ENCODE data around the gene CIT.

The CIT gene

DNA sequence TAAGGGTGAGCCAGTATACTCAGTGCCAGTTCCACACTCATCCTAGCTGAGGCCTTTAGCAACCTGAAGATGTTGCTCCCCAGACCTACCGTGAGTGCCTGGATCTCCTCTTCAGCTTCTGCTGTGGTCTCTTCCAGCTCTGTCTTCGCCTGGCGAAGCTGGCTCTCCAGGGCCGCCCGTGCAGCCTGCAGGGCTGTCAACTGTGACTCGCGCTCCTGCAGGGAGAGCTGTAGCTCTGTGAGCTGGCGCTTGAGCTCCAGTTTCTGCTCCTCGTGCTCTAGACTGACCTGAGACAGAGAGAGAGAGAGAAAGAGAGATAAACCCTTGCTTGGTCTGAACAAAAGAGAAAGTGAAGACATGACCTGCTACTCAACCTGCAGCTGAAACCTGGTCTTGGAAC is 125.2 kb downstream of the CIT start:
- DNase-seq = no peak
- in situ Hi-C loops (cut with MboI; ENCODE audit: low pct_unique_long_range_greater_than_20kb, low sequenced_read_pairs) = no loop called here

DNA sequence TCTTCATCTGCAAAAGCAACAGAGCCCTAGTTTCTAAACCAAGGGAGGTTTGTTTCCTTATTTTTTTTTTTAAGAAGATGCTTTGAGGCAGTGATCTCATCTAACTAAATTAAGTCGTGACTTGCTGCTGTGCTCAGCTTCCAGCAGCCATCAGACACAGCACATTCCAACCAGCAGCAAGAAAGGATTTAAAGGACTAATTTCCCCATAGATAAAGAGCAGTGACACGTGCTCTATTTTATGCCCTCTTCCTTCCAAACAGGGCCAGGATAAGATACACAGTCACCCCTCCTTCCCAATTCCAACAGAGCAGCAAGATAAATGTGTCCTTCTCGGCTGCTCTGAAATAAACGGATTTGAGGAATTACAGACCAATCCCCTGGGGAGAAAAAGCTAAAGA is 127.5 kb downstream of the CIT start:
- DNase-seq = no peak
- in situ Hi-C loops (cut with MboI; ENCODE audit: low pct_unique_long_range_greater_than_20kb, low sequenced_read_pairs) = no loop called here

DNA sequence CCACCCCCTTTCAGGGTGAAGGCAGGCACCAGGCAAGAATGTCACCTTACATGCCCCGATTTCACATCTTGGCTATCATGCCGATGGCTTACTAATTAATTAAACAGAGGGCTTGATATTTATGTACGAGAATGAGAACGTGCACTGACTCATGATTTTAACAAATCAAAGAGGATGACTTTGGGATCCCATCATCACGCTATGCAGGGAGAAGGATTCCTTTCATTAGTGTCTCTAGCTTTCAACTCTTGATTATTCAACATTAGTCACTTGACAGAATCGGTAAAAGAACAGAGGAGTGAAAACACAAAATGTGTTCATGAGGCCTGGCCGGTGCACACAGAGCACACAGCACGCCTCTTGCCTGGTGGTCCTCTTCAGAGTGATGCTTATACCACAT is 128.6 kb downstream of the CIT start:
- in situ Hi-C loops (cut with MboI; ENCODE audit: low pct_unique_long_range_greater_than_20kb, low sequenced_read_pairs) = no loop called here
- no peak for DNase-seq

DNA sequence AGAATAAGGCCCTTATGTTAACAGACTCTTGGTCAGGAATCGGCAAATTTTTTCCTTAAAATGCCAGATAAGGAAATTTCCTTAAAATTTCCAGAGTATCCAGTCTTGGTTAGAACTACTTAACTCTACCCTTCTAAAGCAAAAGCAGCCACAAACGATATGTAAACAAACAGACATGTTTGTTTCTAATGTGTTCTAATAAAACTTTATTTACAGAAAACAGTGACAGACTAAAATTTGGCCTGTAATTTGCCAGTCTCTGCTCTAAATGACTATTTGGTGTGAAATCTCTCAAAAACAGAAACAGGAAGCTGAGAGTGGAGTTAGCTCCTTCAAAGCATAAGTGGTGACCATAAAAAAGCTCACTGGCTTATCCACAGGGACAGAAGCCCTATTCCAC is 131.0 kb downstream of the CIT start:
- no peak for DNase-seq
- in situ Hi-C loops (cut with MboI; ENCODE audit: low pct_unique_long_range_greater_than_20kb, low sequenced_read_pairs) = no loop called here

DNA sequence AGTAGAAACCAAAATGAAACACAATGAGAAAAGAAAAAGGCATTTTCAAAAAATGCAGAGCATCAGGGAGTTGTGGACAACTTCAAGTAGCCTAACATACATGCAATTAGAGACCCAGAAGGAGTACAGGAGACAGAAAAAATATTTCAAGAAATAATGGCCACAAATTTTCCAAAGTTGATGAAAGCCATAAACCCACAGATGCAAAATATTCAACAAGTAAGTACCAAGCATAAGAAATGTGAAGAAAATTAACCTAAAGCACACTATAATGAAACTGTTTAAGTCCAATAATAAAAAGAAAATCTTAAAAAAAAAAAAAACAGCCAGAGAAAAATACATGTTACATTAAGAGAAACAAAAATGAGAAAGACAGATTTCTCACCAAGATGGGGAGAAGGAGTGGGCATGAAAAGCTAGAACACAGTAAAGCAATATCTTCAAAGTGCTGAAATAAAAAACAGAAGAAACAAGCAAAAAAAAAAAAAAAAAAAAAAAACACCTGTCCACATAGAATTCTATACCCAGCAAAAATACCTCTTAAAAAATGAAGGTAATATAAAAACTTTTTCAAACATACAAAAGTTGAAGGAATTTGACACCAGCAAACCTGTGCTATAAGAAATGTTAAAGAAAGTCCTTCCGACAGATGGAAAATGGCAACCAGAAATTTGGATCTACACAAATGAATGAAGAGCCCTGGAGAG is 132.1 kb downstream of the CIT start:
- no peak for DNase-seq
- in situ Hi-C loops (cut with MboI; ENCODE audit: low pct_unique_long_range_greater_than_20kb, low sequenced_read_pairs) = no loop called here

DNA sequence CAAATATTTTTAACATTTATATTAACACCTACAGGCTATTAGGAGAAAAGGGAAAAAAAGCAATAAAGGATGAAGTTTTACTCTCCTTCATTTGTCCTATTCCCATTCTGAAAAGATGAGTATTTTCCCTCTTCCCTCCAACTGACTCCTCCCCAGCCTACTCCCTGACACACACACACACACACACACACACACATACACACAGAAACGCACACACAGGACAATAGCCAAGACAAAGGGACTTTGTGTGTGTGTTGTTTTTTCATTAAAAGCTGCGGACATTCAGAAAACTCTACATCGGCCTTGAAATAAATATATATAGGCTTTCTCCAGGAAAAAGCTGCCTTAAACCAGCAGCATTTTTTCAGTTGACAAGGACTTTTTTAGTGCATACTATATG is 134.4 kb downstream of the CIT start:
- DNase-seq = no peak
- in situ Hi-C loops (cut with MboI; ENCODE audit: low pct_unique_long_range_greater_than_20kb, low sequenced_read_pairs) = no loop called here

DNA sequence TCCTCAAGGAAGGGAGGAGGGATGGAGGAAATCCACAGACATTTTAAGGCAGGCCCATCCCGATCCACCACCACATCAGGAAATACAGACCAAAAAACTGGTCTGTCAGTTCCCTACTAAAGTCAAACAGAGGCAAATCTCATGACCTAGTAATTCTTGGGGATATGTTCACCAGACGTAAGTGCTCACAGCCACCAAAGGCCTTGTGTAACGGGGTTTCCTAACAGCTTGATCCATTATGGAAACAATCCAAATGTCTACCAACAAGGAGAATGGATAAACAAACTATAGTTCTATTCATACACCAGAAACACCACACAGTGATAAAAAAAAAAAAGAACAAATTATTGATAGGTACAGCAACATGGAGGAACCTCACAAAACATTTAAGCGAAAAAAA is 136.3 kb downstream of the CIT start:
- in situ Hi-C loops (cut with MboI; ENCODE audit: low pct_unique_long_range_greater_than_20kb, low sequenced_read_pairs) = no loop called here
- DNase-seq = no peak

DNA sequence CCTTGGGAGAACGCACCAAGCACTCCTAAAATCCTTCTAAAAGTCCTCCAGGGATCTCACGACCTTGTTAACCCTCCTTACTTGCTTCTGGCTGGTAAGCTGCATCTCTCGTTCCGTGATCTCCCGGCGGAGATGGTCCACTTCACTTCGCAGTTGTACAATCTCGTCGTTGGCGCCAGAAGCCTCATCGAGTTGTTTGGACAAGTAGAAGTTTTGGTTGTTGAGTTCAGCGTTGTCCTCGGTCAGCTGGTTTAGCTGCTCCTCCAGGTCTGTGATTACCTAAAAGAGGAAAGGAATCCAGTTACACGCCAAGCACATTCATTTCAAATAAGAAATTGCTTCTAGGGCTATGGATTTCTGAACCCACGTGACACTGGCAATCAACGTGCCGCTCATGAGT is 142.0 kb downstream of the CIT start:
- DNase-seq = no peak
- in situ Hi-C loops (cut with MboI; ENCODE audit: low pct_unique_long_range_greater_than_20kb, low sequenced_read_pairs) = no loop called here

DNA sequence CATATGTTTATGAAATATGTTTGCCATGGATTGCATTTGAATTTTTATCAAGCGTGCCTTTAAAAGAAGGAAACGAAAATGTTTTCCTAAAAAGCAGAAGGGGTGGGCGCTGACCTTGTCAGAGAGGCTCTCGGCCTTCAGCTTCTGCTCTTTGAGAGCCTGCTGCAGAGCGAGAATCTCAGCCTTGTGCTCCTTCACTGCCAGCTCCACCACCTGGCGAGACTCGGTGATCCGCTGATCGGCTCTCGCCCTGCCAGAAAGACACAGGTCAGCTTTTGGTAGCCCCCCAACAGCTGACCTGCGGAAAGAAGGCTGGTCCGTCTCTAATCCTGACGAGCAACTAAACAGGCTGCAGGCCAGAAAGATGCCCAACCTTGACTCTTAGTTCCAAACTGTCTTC is 146.7 kb downstream of the CIT start:
- in situ Hi-C loops (cut with MboI; ENCODE audit: low pct_unique_long_range_greater_than_20kb, low sequenced_read_pairs) = no loop called here
- no peak for DNase-seq

DNA sequence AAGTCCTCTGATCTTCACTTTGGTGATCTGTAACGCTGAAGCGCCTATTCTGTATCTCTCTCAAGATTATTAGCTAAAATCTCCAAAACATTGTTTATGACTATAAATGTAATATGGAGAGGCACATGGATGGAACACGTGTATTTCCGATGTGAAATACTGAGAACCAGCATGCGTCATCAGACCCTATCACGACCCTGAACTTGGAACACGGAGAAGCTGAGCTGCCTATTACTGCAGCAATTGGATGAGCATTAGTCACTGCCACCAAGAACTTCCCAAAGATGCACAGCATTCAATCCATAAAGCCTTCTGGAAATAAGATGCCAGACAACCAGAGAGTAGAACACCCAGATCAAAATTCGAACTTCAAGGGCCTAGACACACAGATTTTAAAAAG is 147.2 kb downstream of the CIT start:
- DNase-seq = no peak
- in situ Hi-C loops (cut with MboI; ENCODE audit: low pct_unique_long_range_greater_than_20kb, low sequenced_read_pairs) = no loop called here

DNA sequence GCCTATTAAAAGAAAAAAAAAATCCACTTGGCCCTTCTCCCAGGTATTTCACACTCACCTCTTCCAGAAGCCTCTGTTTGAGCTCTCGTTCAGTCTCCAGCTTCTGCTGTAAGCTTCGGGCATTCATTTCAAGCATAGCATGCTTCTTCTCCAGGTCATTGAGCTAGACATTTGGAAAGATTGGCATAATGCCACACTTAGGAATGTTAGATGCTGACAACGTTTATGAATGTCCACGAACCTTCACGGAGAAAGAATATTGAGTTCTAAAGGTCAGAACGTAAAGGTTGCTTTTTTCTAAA is 148.7 kb downstream of the CIT start:
- in situ Hi-C loops (cut with MboI; ENCODE audit: low pct_unique_long_range_greater_than_20kb, low sequenced_read_pairs) = no loop called here
- DNase-seq = no peak

DNA sequence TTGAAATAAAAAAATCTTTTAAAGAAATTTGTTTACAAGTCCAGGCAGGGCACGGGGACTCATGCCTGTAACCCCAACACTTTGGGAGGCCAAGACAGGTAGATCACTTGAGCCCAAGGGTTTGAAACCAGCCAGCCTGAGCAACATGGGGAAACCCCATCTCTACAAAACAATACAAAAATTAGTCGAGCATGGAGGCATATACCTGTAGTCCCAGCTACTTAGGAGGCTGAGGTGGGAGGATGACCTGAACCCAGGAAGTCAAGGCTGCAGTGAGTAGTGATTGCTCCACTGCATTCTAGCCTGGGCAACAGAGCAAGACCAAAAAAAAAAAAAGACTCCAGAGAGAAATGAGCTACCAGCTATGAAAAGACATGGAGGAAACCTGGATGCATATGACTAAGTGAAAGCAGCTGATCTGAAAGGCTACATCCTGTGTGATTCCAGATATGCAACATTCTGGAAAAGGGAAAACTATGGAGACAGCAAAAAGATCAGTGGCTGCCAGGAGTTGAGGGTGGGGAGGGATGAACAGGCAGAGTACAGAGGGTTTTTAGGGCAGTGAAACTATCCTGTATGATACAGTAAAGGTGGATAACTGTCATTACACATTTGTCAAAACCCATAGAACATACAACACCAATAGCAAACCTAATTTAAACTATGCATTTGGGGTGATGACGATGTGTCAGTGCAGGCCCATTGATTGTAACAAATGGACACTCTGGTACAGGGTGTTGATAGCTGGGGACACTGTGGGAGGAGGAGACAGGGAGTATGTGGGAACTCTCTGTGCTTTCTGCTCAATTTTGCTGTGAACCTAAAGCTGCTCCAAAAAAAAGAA is 149.3 kb downstream of the CIT start:
- in situ Hi-C loops (cut with MboI; ENCODE audit: low pct_unique_long_range_greater_than_20kb, low sequenced_read_pairs) = no loop called here
- DNase-seq = no peak

DNA sequence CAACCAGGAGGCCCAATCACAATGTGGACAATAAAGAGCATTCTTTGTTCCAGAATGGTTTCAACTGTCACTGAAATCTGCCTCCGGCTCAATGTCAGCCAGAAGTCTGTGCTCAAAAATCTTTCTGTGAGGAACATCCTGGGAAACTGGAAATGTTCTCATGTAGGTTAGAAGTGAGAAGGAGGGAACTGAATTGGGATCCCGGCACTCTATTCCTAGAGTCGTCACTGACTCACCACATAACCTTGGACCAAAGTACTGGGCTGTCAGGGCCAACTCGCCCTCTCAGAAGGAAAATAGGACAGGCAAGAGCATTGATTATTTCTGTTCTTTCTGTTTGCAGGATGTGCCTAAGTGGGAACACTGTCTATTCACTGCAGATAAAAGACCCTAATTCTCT is 151.6 kb downstream of the CIT start:
- no peak for DNase-seq
- in situ Hi-C loops (cut with MboI; ENCODE audit: low pct_unique_long_range_greater_than_20kb, low sequenced_read_pairs) = no loop called here

DNA sequence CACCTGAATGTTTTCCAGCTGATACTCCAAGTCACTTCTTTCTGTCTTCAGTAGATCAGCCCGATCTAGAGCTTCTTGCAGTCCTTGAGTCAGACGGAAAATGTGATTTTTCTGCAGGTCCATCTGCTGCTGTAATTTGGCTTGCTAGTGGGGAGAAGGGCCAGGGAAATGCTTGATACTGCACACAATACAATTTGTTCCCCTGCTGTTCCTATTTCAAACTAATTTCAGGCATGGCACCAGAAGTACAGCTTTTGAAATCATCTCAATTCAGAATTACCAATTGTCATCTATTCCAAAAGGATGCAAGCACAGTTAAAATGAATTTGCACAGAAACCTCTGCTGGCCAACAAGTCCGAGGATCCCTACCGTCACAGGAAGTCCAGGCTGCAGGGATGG is 155.8 kb downstream of the CIT start:
- in situ Hi-C loops (cut with MboI; ENCODE audit: low pct_unique_long_range_greater_than_20kb, low sequenced_read_pairs) = no loop called here
- no peak for DNase-seq

DNA sequence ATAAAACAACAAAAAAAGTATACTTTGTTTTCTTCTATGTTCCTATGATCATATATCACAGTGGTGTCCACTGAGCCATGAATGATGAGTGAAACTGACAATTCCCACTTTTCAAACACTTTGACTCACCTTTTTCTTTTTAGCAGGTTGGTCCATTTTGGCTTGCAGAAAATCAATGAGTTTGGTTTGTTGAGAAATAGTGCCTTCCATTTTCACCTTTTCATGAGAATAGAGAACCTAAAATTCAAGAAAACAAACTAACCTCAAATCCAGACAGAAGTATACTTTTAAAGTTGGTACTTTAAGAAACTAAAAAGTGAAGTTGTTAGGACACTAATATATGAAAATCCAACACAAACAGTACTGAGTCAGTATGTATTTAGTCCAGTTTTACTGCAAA is 156.8 kb downstream of the CIT start:
- DNase-seq = no peak
- in situ Hi-C loops (cut with MboI; ENCODE audit: low pct_unique_long_range_greater_than_20kb, low sequenced_read_pairs) = no loop called here

DNA sequence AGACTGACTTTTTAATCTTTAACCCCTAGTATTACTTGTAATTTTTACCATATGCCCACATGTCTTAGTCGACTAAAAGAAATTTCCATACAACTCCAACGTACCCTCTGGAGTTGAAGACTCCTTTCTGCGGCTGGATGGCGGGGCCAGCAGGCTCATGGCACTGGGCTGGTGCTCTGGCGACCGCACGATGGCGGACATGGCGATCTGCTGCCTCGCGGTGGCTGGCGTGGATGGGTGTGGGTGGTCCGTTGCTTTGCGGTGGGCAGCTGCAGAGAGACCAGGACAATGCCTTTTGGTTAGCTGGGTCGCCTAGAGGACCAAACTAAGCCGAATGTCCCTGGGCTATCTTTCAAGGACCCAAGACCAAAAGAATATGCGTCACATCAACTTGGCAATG is 159.0 kb downstream of the CIT start:
- no peak for DNase-seq

DNA sequence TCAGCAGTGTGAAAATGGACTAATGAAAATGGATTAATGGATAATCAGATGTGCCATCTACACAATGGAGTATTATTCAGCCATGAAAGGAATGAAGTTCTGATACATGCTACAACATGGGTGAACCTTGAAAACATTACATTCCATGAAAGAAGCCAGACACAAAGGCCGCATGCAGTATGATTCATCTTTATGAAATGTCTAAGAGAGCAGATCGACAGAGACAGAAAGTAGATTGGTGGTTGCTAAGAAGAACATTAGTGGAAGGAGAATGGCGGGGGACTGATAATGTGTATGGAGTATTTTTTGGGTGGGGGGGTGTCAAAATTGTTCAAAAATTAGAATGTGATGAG is 161.9 kb downstream of the CIT start:
- in situ Hi-C loops (cut with MboI; ENCODE audit: low pct_unique_long_range_greater_than_20kb, low sequenced_read_pairs) = no loop called here
- no peak for DNase-seq

More for the DNA sequence above, 159.0 kb downstream of the CIT start:
- in situ Hi-C loops (cut with MboI; ENCODE audit: low pct_unique_long_range_greater_than_20kb, low sequenced_read_pairs) = no loop called here

DNA sequence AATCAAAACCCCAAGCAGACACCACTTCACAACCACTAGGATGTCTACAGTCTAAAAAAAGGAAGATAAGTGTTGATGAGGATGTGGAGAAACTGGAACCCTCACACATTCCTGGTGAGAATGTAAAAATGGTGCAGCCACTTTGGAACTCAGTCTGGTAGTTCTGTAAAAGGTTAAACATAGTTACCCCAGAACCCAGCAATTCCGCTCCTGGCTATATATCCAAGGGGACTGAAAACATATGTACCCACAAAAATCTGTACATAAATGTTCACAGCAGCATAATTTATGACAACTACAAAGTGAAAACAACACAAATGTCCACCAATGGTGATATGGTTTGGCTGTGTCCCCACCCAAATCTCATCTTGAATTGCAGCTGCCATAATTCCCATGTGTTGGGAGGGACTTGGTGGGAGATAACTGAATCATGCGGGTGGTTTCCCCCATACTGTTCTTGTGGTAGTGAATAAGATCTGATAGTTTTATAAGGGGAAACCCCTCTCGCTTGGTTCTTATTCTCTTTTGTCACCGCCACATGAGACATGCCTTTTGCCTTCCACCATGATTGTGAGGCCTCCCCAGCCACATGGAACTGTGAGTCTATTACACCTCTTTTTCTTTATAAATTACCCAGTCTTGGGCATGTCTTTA is 162.4 kb downstream of the CIT start:
- in situ Hi-C loops (cut with MboI; ENCODE audit: low pct_unique_long_range_greater_than_20kb, low sequenced_read_pairs) = no loop called here
- no peak for DNase-seq

DNA sequence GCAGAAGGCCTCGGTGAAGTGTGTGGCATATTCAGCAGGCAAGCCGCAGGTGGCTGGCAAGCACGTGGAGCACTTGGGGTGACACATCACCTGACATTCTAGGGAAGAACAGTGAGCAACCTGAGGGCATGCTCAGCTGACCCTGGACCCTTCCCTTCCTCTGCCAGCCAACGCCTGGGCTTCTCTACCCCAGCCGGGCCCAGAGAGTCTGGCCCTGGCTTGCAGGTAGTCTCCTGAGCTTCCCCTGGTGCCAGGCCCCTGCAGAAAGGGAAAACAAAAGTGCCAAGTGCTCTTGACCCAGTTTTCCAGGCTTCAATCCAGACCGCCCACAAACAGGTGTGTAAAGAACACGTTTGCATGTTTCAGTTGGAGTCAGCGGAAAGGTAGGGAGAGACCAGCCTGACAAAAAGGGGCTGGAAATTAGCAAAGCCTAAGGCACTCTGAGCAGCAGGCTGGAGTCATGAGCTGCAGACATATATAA is 163.5 kb downstream of the CIT start:
- in situ Hi-C loops (cut with MboI; ENCODE audit: low pct_unique_long_range_greater_than_20kb, low sequenced_read_pairs) = no loop called here
- no peak for DNase-seq

DNA sequence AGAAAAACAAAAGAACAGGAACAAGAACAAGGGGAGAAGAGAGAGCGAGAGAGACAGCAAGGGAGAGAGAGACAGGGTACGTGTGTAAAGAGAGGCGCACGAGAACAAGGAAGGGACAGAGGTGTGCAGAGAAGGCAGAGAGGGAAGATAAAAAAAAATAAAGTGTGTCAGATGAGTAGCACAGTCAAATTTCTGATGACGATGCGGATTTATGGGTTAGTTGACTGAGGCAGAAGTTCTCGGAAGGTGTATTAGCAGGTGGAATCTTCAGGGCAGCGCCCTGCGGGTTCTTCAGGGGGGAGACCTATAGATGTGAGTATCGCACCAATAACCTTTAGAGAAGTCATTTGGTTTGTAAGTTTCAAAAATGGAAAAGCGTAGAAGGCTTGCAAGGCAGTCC is 164.4 kb downstream of the CIT start:
- no peak for DNase-seq
- in situ Hi-C loops (cut with MboI; ENCODE audit: low pct_unique_long_range_greater_than_20kb, low sequenced_read_pairs) = no loop called here

DNA sequence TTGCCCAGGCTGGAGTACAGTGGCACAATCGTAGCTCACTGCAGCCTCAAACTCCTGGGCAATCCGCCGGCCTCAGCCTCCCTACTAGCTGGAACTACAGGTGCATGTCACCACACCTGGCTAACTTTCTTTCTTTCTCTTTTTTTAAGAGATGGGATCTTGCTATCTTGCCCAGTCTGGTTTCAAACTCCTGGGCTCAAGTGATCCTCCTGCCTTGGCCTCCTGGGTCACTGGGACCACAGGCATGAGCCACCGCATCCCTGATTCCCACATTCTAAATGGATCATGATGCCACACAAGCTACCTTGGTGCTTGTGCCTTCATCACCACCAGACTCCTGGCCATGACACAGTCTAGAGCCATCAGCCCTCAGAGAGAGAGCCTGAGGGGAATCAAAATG is 165.4 kb downstream of the CIT start:
- in situ Hi-C loops (cut with MboI; ENCODE audit: low pct_unique_long_range_greater_than_20kb, low sequenced_read_pairs) = no loop called here
- no peak for DNase-seq
